ENCODE results near the gene HPCAL1.

HPCAL1 gene

DNA sequence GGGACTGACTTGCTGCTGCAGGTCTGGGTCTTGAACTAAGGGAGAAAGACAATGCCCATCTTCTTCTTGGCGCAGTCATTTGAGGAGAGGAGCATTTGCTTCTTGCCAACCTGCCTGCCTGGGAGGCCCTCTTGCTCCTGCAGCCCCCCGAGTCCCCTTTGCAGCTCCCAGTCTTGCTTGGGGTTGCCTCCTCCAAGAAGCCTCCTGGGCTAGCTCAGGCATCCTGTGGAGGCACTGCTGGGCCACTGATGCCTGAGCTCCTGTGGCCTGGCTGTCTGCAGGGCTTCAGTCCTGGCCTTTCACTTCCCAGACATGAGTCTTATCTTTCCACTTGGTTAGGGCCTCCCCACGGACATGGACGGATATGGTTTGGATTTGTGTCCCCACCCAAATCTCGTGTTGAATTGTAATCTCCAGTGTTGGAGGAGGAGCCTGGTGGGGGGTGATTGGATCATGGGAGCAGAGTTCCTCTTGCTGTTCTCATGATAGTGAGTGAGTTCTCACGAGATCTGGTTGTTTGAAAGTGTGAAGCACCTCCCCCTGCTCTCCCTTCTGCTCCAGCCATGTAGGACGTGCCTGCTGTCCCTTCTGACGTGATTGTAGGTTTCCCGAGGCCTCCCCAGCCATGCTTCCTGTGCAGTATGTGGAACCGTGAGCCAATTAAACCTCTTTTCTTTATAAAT is 17.3 kb downstream of the HPCAL1 start:
- H3K9me3 ChIP-seq (ENCODE audit: insufficient read depth, low read length): no peaks in the 10 kb centered on the region
- H3K27me3 ChIP-seq (ENCODE audit: low read length): no peaks in the 10 kb centered on the region
- no peaks in the 10 kb centered on the region for H3K9me2 ChIP-seq (replicated peaks; ENCODE audit: insufficient read depth, low read length)
- H4K20me1 ChIP-seq (ENCODE audit: low read depth, low read length): no peaks in the 10 kb centered on the region
- H3K9ac ChIP-seq (ENCODE audit: low read length): no peak overlapping the region
- no peak overlapping the region for H3K4me3 ChIP-seq (ENCODE audit: insufficient read depth, low read length, poor library complexity, severe bottlenecking)
- no peak overlapping the region for H2AFZ ChIP-seq (ENCODE audit: low read depth, low read length, severe bottlenecking)
- no peak for TF ChIP-seq EZH2phosphoT487 (conservative IDR thresholded peaks at IDR 0.05; ENCODE audit: low read length)
- TF ChIP-seq, protein P1, sequence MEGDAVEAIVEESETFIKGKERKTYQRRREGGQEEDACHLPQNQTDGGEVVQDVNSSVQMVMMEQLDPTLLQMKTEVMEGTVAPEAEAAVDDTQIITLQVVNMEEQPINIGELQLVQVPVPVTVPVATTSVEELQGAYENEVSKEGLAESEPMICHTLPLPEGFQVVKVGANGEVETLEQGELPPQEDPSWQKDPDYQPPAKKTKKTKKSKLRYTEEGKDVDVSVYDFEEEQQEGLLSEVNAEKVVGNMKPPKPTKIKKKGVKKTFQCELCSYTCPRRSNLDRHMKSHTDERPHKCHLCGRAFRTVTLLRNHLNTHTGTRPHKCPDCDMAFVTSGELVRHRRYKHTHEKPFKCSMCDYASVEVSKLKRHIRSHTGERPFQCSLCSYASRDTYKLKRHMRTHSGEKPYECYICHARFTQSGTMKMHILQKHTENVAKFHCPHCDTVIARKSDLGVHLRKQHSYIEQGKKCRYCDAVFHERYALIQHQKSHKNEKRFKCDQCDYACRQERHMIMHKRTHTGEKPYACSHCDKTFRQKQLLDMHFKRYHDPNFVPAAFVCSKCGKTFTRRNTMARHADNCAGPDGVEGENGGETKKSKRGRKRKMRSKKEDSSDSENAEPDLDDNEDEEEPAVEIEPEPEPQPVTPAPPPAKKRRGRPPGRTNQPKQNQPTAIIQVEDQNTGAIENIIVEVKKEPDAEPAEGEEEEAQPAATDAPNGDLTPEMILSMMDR (IDR thresholded peaks at IDR 0.05; ENCODE audit: insufficient read depth, low read length, poor library complexity, severe bottlenecking): no peak
- no peak overlapping the region for H3K27ac ChIP-seq (ENCODE audit: low read depth, low read length)
- no peaks in the 10 kb centered on the region for H3K36me3 ChIP-seq (ENCODE audit: low read length)
- no peaks in the 10 kb centered on the region for H3K79me2 ChIP-seq (ENCODE audit: insufficient read depth, low read length)
- H3K4me2 ChIP-seq (ENCODE audit: low read depth, low read length, poor library complexity, severe bottlenecking): no peak overlapping the region
- no peaks in the 10 kb centered on the region for H3F3A ChIP-seq (ENCODE audit: insufficient read depth)

DNA sequence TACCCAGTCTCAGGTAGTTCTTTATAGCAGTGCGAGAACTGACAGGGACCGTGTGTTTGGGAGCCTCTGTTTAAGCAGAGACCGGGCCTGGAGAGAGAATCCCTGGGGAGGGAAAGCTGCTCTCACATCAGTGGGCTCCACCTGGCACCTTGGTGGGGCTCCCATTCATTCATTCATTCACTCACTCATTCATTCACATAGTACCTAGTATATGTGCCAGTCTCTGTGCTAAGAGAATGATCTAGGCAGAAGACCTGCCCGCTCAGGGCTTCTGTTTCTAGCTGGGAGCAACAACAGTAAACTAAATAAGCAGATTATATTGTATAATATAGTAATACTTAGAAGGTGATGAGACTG is 17.8 kb downstream of the HPCAL1 start:
- no peaks in the 10 kb centered on the region for H4K20me1 ChIP-seq (ENCODE audit: low read depth, low read length)
- H3K9me2 ChIP-seq (replicated peaks; ENCODE audit: insufficient read depth, low read length): no peaks in the 10 kb centered on the region
- H3K27me3 ChIP-seq (ENCODE audit: low read length): no peaks in the 10 kb centered on the region
- H3K9me3 ChIP-seq (ENCODE audit: insufficient read depth, low read length): no peaks in the 10 kb centered on the region
- TF ChIP-seq, protein P1 (IDR thresholded peaks at IDR 0.05; ENCODE audit: insufficient read depth, low read length, poor library complexity, severe bottlenecking): no peak
- TF ChIP-seq EZH2phosphoT487 (conservative IDR thresholded peaks at IDR 0.05; ENCODE audit: low read length): no peak
- H3K9ac ChIP-seq (ENCODE audit: low read length): no peak overlapping the region
- H3K36me3 ChIP-seq (ENCODE audit: low read length): no peaks in the 10 kb centered on the region
- no peaks in the 10 kb centered on the region for H3F3A ChIP-seq (ENCODE audit: insufficient read depth)
- no peaks in the 10 kb centered on the region for H3K79me2 ChIP-seq (ENCODE audit: insufficient read depth, low read length)
- H3K27ac ChIP-seq (ENCODE audit: low read depth, low read length): no peak overlapping the region
- no peak overlapping the region for H3K4me2 ChIP-seq (ENCODE audit: low read depth, low read length, poor library complexity, severe bottlenecking)
- no peak overlapping the region for H2AFZ ChIP-seq (ENCODE audit: low read depth, low read length, severe bottlenecking)
- no peak overlapping the region for H3K4me3 ChIP-seq (ENCODE audit: insufficient read depth, low read length, poor library complexity, severe bottlenecking)

- Histone ChIP-seq H4K20me1 (ENCODE audit: low read depth, low read length) (no peaks in the 10 kb centered on the region), H3K9me2 (replicated peaks; ENCODE audit: insufficient read depth, low read length) (no peaks in the 10 kb centered on the region), H3K4me3 (ENCODE audit: insufficient read depth, low read length, poor library complexity, severe bottlenecking) (no peak overlapping the region)
Measured at GRCh38 chr2:10320933-10321332, 18.2 kb downstream of the HPCAL1 start.

More at GRCh38 chr2:10320933-10321332, 18.2 kb downstream of the HPCAL1 start:
- no peaks in the 10 kb centered on the region for H3K79me2 ChIP-seq (ENCODE audit: insufficient read depth, low read length)
- H3K27me3 ChIP-seq (ENCODE audit: low read length): no peaks in the 10 kb centered on the region
- no peak overlapping the region for H2AFZ ChIP-seq (ENCODE audit: low read depth, low read length, severe bottlenecking)
- H3K9ac ChIP-seq (ENCODE audit: low read length): no peak overlapping the region
- H3K27ac ChIP-seq (ENCODE audit: low read depth, low read length): no peak overlapping the region
- no peaks in the 10 kb centered on the region for H3K9me3 ChIP-seq (ENCODE audit: insufficient read depth, low read length)
- H3F3A ChIP-seq (ENCODE audit: insufficient read depth): no peaks in the 10 kb centered on the region
- H3K36me3 ChIP-seq (ENCODE audit: low read length): no peaks in the 10 kb centered on the region
- no peak overlapping the region for H3K4me2 ChIP-seq (ENCODE audit: low read depth, low read length, poor library complexity, severe bottlenecking)
- TF ChIP-seq, protein P1 (IDR thresholded peaks at IDR 0.05; ENCODE audit: insufficient read depth, low read length, poor library complexity, severe bottlenecking): no peak
- no peak for TF ChIP-seq EZH2phosphoT487 (conservative IDR thresholded peaks at IDR 0.05; ENCODE audit: low read length)

Data from SU-DHL-6 (cell line).